Middle frontal gyrus (tissue), 1 donor: ENCODE data around the gene SLC7A1.

Experiments used
- DNase-seq: peaks from one replicate; pipeline ENCODE4 v3.0.0-alpha.2; 2015; ENCODE audit warnings: low spot score; ENCODE audit errors: extremely low spot score

The SLC7A1 gene

DNA sequence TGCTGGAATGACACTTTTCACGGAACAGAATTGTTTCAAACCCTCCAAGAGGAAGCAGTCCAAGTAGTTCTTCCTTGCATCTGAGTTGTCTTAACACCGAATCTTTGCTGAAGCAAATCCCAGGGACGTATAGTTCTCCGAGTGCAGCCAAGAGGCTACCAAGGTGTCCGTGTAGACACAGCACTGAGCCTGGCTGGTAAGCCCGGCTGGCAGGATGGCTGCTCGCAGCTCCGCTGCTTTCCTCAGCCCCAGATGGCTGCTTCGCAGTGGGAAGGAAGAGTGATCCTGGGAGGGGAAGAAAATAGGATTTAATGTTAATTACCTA is 105.0 kb downstream of the SLC7A1 start:
- no peak for DNase-seq

- no peak for DNase-seq
Measured at GRCh38 chr13:29489650-29490560, 105.6 kb downstream of the SLC7A1 start.

DNA sequence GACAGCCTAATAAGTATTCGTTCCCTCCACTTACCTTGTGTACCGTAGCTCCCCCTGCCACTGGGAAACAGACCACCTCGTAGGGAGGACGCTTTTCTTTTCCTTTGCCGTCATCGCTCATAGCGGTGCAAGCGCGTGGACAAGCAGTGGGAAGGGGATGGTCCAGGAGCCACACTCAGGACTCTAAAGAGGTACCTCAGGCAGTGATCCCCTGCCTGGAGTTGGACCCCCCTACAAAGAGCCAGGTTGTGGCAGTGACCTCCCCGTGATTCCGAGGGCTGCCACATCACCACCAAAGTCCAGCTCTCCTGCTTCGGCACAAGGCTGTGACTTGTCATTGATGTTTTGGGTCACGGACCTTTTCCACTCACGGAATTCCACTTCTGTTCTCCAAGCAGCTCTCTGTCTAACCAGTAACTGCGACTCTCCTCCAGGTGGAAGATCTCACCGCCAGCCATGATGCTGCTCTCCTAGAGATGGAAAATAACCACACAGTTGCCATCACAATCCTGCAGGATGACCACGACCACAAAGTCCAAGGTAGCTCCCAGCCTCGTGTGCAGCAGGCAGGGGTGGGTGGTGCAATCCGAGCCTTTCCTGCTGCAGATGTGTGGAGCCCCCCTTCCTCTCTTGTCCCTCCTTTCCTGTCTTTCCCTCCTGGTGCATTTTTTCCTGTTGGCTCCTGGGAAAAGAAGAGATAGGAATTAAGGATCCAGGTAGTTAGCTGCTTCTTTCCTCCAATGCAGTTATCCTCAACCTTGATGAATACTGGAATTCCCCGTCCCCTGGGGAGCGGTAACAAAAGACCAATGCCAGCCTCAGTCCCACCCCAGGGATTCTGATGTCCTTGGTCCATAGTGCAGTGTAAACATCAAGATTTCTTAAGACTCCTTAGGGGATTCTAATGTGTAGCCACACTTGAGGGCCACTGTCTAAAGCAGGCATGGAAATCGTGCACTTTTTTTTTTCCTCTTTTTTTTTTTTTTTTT is 107.7 kb downstream of the SLC7A1 start:
- DNase-seq: no peak

GRCh38 chr13:29486551-29486950 is 108.9 kb downstream of the SLC7A1 start:
- no peak for DNase-seq

GRCh38 chr13:29484796-29485195 is 110.7 kb downstream of the SLC7A1 start:
- no peak for DNase-seq

- DNase-seq: no peak
Measured at GRCh38 chr13:29484236-29484635, 111.3 kb downstream of the SLC7A1 start.

GRCh38 chr13:29483623-29484022 is 111.9 kb downstream of the SLC7A1 start:
- no peak for DNase-seq

DNA sequence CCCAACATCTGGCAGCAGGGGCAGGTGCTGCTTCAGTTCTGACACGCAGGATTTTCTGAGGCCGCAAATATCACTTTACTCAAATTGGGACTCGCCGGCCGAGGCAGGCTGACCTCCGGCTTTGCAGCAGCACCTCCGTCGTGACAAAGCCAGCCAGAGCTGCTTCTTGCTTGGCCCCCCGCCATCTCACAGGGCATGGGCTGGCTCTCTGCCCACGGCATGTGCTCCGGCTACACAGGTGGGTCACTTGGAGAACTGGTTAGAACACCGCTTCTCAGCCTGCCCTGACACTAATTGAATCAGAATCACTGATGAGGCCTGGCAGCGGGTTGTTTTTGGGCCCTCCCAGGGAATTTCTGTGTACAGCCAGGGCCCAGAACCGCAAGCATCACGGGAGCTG is 112.3 kb downstream of the SLC7A1 start:
- DNase-seq: no peak

- no peak for DNase-seq
Measured at GRCh38 chr13:29482504-29482903, 113.0 kb downstream of the SLC7A1 start.

GRCh38 chr13:29481603-29482002 is 113.9 kb downstream of the SLC7A1 start:
- DNase-seq: no peak

DNA sequence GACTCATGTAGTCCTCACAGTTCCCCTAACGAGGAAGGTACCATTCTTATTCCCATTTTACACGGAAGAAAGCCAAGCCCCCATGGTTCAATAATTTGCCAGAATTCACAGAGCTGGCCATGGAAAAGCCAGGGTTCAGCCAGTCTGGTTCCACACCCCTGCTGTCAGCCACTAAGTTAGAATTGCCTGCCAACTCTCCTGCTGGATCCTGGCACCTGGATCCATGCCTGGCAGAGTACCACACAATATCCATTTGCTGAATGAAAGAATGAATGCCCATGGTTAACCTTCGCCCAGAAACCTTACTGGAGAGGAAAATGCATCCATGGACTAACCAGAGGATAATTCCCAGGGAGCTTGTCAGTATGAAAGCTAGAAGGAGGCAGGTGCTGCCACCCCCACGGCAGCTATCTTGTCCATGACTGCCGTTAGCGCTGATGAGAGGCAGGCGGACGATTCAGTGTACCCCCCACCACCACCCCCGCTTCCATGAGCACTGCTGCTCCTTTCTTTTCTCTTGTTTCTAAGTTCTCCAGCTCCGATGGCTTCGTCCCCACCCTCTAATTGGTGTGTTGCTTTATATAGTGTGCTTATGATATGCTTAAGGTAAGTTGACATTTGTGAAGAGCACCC is 114.5 kb downstream of the SLC7A1 start:
- no peak for DNase-seq

GRCh38 chr13:29479716-29480492 is 115.6 kb downstream of the SLC7A1 start:
- DNase-seq: no peak

GRCh38 chr13:29476046-29476445 is 119.4 kb downstream of the SLC7A1 start:
- no peak for DNase-seq

DNA sequence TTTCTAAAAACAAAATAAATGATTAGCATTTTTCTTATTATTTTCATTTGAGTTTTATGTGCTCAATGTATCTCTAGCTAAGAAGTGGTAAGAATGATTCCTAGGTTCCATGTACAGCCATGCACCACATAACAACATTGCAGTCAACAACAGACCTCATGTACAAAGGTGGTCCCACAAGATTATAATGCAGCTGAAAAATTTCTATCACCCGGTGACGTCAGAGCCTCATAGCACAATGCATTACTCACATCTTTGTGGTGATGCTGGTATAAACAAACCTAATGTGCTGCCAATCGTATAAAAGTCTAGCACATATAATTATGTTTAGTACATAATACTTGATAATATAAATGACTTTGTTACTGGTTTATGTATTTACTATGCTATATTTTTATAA is 120.5 kb downstream of the SLC7A1 start:
- DNase-seq: no peak

DNA sequence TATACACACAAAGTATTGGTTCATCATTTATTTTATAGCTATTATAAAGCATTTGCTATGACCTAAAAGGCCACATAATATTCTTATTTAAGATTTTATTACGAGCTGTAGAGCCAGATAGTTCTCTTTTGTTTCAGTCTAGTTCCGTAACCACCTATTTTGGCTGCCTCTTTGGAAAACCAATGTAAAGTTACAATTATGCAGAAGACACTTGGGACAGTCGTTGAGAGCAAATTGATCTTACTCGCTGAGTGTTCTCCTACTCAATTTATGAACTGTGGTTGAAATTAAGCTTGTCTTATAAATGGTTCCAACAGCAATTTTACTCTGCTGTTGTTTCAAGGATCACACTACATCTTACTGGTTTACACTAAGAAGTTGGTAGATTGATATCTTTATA is 122.3 kb downstream of the SLC7A1 start:
- DNase-seq: no peak

GRCh38 chr13:29472332-29472961 is 123.0 kb downstream of the SLC7A1 start:
- no peak for DNase-seq

DNA sequence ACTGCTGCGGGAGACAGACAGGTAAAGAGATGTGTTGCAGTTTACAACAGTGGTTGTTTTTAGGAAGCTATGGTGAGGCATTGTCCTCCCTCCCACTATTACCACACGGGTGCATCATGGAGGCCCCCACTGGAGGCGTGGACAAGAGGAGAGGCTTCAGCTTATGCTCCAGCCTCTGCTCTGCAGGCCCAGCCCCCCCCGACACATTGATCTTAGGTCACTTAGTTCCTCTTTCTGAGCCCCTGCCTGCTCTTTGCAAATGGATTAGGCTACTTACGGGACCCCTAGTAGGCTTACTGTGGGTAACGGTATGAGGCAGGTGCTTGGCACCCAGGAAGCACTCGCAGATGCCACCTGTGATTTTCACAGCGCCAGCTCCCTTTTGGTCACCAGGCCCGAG is 123.9 kb downstream of the SLC7A1 start:
- no peak for DNase-seq

DNA sequence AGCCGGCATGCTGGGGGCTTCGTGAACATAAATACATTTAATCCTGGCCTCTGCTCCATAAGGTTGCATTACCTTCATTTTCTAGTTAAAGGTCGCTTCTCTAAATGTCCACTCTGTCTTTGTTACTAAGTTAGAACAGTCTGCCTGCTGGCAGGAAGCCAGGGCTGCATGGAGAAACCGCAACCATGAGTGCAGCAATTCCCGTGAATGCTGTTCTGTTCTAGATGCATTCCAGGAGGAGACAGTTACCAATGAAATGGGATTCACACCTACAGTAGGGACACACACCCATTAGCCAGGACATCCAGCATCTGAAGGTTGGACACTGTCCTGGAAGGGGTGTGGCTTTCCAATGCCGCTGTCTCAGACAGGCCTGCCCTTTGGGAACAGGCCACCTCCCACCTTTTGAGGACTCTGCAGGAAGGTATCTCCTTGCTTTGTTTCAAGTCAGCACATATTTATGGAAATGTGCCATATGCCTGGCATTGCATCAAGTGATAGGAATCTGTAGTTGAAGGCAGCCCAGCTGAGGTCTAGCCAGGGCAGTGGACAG is 129.7 kb downstream of the SLC7A1 start:
- no peak for DNase-seq

GRCh38 chr13:29464105-29464679 is 131.3 kb downstream of the SLC7A1 start:
- no peak for DNase-seq

GRCh38 chr13:29459813-29460355 is 135.6 kb downstream of the SLC7A1 start:
- no peak for DNase-seq
